GM18858 (cell line): Measurements from ENCODE around the gene XPNPEP1.
"Not testable (repeated sequence)": the region's sequence is repeated elsewhere in the genome, so short reads cannot be mapped to it uniquely, and the experiment has no call there.

ENCODE experiments used
- ATAC-seq: cut with Tn5 transposase; IDR thresholded peaks from one replicate; pipeline ENCODE4 v1.9.1; 2021; ENCODE audit not compliant: unreplicated experiment

XPNPEP1 gene

GRCh38 chr10:109926061-109926745, 2.9 kb upstream of the XPNPEP1 start:
- ATAC-seq, result no peak

DNA sequence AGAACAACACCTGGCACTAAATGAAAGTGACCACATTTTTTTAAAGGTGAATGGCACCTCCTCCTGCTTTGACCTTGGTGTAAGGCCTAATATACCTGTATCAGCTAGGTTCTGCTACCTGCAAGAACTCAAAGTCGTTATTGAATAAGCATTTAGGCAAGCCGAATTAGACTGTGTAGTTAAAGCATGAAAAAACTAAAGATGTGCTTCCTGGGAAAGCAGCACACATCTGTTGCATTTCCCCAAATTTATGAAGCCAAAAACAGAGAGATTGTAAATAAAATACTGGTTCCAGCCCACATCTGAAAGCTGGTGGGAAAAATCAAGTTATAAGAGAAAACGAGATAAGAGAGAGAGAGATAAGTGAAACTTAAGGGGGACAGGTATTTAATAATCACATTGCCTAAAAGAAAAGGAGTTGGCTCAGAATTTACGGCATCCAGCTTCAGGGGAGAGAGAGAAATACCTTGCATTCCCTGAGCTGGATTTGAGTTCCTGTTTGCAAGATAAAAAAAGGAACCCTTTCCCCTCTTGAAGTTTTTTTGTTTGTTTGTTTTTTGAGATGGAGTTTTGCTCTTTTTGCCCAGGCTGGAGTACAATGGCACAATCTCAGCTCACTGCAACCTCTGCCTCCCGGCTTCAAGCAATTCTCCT, 1.8 kb upstream of the XPNPEP1 start:
- no peak for ATAC-seq

DNA sequence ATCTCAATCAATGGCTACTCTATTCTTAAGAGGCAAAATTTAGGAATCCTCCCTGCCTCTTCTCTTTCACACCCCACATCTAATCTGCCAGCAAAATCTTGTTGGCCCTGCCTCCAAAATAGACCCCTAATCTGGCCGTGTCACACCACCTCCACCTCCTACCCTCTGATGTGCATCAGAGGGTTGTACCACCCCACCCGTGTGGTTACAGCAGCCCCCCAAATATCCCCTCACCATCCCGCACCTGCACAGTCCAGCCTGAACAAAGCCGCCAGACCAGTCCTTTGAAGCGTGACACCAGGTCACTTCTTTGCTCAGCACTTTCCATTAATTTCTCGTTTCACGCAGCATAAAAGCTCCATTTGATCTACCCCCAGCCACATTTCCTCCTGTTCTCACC, 776 bp upstream of the XPNPEP1 start:
- no peak for ATAC-seq

- no peak for ATAC-seq
Measured at GRCh38 chr10:109922358-109922975, 844 bp downstream of the XPNPEP1 start.

DNA sequence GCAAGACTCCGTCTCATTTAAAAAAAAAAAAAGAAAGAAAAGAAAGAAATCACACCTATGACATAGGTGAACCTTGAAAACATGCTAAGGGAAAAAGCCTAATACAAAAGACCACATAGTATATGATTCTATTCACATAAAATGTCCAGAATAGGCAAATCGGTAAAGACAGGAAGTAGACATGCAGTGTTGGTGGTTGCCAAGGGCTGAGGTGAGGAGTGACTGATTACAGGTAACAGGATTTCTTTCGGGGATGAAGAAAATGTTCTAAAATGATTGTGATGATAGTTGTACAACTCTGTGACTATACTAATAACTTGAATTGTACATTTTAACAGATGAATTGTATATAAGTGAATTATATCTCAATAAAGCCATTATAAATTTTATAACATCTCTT, 3.3 kb downstream of the XPNPEP1 start:
- ATAC-seq, result no peak

DNA sequence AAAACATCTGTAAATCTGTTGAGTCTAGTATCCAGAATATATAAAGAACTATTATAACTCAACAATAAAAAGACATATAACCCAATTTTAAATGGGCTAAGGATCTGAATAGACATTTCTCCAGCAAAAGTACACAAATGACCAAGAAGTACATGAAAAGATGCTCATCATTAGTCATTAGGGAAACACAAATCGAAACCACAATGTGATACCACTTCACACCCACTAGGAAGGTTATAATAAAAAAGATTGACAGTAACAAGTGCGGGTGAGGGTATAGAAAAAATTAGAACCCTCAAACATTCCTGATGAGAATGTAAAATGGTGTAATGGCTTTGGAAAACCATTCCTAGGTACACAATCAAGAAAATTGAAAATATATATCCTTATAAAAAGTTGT, 4.1 kb downstream of the XPNPEP1 start:
- ATAC-seq, result no peak

- not testable (repeated sequence) for ATAC-seq
Measured at GRCh38 chr10:109918707-109919106, 4.6 kb downstream of the XPNPEP1 start.

GRCh38 chr10:109915566-109915965, 7.7 kb downstream of the XPNPEP1 start:
- no peak for ATAC-seq

DNA sequence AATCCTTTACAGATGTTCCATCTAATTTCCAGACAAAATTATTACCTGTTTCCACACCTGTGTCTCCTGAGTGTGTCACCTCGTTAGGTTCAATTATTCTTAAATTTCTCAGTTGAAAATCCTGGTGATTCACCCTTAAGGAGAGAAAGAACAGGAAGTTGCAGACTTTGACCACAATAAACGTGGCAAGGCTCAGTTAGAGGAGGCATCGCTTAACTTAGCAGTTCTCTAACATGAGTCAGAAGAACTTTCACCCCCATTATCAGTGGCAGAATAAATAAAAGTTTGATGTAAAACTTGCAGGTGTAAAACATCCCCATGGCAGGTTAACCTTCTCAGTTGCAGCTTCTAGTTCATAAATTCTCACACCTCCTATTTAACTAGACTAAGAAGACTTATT, 8.3 kb downstream of the XPNPEP1 start:
- peak; percentile 36 for ATAC-seq

DNA sequence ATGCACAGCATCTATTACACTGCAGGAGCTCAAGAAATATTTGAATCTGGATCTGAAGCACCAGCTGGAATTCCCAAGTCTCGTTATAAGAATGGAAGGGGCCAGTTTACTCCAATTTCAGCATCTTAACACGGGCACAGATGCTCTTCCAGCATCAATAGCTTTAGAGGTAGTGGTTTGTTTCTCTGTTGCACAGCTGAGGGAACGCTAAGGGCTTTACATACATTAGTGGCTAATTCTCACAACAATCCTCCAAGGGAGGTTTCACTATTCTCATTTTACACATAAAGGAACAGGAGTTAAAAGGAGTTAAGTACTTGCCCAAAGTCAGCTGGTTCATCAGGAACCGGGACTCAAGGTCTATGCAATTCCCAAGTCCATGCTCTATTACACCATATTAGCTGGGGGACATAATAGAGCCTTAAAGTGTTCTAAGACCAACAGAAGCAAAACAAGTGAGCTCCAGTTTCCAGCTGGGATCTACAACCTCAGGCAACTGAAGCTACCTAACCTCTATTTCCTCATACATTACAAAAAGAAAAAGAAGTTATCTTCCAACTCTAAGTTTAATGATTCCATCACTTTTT, 9.9 kb downstream of the XPNPEP1 start:
- no peak for ATAC-seq

GRCh38 chr10:109912335-109913281, 10.7 kb downstream of the XPNPEP1 start:
- ATAC-seq, result peak; percentile 71

GRCh38 chr10:109911903-109912302, 11.4 kb downstream of the XPNPEP1 start:
- ATAC-seq, result no peak

- no peak for ATAC-seq
Measured at GRCh38 chr10:109906316-109906715, 17.0 kb downstream of the XPNPEP1 start.

DNA sequence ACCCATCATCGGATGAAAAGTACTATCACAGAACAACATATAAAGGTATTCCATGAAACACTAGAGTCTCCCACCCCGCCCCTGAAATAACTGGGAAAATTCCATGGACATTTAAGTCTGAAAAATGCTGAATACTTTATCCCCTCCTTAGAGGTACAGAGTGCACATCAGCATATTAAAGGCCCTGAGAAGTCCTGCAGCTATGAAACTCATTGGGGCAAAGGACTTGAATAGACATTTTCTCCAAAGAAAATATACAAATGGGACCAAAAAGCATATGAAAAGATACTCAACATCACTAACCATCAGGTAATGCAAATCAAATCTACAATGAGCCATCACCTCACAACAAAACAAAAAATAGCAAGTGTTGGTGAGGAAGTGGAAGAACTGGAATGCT, 18.9 kb downstream of the XPNPEP1 start:
- ATAC-seq, result no peak

GRCh38 chr10:109902992-109903947, 20.0 kb downstream of the XPNPEP1 start:
- ATAC-seq, result peak; percentile 52

DNA sequence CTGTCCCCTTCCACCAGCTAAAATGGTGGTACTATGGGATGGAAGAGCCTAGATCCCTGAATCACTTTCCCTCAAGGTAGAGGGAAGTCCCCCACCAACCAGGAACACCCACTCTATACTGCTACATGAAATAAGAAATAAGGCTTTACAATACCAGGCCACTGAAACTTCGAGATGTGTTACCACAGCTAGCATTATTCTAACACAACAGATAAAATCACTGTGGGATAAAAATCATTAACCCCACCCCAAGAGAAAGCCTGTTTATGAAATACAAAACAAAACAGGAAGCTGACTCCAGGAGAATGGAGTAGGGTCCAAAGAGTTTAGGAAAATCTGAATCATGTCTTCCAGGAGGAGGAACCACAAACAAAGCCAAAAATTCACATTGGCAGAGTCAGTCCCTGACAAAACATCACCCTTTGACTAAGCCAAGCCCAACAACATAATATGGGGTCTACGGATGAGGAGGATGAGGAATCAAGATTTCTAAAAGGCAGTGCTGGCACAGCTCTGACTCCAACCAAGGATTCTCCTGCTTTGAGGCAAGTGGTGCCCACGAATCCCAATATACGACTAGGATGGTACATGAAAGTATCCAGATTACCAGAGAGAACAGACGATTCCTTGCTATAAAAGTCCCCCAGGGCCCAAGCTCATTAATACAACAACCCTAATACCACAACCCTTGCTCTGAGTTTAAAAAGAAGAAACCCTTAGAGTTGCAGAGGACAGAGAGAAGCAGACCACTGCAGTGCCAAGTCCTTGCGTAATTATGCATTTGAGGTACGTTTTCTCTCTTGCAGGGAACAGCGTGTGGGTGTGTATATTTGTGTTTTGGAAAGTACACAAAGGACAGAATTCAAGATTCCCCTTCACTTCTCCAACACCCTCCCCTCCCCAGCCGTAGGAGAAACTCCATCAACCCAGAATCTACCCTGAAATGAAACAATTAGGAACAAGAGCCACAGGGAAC, 23.7 kb downstream of the XPNPEP1 start:
- no peak for ATAC-seq

DNA sequence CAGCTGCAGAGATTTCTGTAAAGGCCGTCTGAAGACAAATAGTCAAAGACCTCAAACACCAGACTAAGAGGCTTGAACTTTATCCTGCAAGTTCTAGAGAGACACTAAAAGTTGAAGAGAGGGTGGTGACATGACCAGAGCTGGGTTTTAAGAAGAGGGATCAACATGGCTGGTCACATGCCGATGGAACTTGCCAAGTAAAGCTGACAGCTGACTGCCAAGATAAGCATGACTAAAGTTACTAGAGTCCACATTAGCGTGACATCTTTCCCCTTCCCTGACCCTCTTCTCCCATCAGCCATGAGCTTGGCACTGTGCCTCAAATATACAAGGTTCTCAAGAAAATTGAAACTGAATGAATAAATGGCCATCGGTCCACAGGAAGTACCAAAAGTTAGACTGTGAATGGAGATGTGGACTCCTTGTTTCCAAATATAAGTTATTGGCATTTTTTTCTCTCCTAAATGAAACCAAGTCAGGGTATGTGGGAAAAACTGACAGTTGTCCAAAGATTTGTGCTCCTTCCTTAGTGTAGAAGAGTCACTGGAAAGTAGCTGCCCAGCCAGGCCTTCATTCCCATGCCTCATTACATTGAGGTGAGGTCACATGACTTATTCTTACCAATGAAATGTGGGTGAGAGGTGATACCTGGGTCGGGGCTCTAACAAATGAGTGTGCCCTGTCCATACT, 24.5 kb downstream of the XPNPEP1 start:
- no peak for ATAC-seq

DNA sequence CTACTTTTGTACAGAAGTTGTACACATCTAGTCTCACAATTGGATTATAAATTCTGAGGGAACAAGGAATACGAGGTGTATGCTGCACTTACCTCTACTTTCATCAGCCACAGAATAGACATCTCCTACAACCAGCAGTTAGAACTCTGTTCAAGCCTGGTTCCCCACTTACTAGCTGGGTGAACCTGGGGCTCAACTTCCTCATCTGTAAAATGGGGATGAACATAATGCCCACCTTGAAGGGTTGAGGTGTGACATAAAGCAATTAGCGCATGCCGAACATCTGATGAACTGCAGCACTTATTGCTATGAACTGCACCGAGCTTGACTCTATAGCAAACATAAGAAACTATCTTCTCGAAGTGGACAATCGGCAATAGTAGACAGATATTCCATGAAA, 25.3 kb downstream of the XPNPEP1 start:
- no peak for ATAC-seq
